Breast epithelium (tissue), 3 donors: ENCODE data around the gene NTRK3.

Source experiments
- CTCF ChIP-seq, 3 donors: fragments of 450-650 bp; IDR thresholded peaks; one replicate each; pipeline ENCODE4 v1.5.1; 2016 to 2017; ENCODE audit warnings: antibody characterized with exemption in 3 of 3, mild to moderate bottlenecking in 3 of 3, moderate library complexity in 3 of 3
- POLR2A ChIP-seq: fragments of 450-650 bp; IDR thresholded peaks from one replicate; pipeline ENCODE4 v1.6.1; 2016; ENCODE audit warnings: antibody characterized with exemption, mild to moderate bottlenecking, moderate library complexity
- POLR2AphosphoS5 ChIP-seq, 3 donors: sonication (generic); formaldehyde crosslinking; IDR thresholded peaks; one replicate each; pipeline ENCODE4 v1.6.1; 2017; ENCODE audit warnings: antibody characterized with exemption in 3 of 3

DNA sequence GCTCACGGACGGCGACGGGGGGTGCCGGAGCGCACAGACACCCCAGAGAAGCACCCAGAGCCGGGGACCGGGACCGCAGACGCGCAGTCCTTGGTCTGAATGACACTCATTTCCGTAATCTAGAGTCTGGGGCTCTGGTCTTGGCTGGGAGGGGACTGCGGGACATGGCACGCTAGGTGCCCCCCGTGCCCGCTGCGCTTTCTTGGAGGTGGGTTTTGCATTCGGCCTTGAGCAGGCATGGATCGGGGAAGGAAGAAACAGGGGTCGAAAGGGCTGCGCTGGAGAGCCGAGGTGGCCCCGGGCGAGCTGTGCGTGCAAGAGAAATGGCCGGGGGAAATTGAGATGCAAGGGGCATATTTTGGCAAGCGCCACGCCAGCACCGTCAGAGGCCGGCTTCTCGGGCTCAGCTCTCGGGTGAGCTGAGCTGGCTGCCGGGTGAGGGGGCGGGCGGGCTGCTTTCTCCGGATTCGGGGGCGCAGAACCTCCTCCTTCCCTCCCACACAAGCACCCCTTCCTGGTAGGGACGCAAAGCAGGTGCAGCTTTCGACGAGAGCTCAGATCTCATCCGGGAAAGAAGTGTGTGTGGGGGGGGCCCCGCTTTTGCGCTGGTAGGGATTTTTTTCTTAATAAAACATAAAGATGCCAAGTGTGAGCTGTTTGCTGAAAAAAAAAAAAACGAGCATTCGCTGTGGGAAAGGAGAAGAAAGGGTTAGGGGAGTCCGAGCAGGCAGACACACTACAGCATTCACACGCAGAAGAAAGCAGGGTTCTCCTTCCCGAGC, 963 bp upstream of the NTRK3 start:
- TF ChIP-seq POLR2AphosphoS5 (IDR thresholded peaks at IDR 0.05) (no peak), CTCF (IDR thresholded peaks at IDR 0.05) (no peak), POLR2A (no peak)
